Activated CD8-positive, alpha-beta memory T cell treated with anti-CD3 and anti-CD28 coated beads, Interleukin-2, amount 50 U/mL, for 48 hours (primary cell): ENCODE results near the gene ABLIM1.

ENCODE experiments used
- DNase-seq: peaks from one replicate; pipeline ENCODE4 v3.0.0-alpha.2; 2020

Gene ABLIM1

DNA sequence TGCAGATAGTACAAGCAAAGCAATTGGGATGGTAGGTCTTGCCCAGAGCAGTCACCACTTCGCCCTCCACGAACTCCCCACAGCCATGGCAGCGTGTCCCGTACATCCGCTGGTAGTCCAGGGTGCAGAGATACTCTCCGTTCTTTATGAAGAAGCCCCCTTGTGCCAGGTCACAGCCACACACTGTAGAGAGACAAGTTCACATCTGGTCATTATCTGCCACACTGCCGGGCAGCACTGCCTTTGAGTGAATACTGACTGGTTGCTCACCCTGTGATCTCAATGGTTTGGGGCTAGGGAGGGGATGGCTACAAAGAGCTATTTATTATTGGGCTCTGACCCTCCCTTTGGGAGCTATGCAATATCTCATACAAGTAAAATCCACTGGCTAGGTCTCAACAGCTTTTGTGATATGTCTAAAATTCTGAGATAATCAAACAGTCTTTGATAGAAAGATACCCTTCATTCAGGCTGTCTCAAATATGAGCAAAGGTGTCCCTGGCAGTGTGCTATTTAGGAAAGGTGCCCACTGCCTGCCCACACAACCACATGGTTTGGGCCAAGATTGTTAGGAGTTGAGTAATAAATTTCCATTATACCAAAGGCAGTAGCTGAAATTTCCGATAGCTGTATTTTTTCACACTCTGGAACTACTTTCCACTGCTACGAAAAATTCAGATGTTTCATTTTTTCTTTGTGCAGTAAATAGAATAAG lies 82.5 kb downstream of the ABLIM1 start:
- no peak for DNase-seq

DNA sequence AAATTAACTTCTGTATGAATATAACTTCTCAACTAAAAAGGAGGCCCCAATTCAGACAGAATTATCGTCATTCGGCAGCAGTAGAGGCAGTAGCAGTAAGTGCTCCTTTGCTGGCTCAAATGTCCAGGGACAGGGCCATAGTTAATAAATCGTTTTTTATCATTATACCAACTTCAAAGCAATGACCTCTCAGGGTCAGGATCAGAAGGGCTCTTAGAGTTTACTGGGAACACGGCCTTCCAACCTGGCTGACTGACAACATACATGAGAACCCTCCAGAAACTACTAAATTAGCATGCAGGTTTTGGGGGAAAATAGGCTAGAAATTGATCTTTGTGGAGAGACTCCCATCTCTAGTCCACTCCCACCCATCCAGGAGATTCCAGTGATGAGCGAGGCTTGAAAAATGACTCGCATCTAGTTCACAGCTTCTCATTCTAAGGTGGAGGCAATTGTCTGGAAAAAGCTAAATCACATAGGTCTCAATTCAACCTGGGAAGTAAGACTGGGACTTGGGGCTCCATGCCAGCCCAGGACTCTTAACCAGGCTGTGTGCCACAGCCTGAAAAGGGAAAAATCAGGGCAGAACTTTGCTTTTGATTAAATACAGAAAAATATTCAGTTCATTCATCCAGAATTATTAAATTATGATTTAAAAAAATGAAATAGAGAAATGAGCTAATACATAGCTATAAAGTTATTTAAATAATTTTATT lies 84.6 kb downstream of the ABLIM1 start:
- DNase-seq = no peak

DNA sequence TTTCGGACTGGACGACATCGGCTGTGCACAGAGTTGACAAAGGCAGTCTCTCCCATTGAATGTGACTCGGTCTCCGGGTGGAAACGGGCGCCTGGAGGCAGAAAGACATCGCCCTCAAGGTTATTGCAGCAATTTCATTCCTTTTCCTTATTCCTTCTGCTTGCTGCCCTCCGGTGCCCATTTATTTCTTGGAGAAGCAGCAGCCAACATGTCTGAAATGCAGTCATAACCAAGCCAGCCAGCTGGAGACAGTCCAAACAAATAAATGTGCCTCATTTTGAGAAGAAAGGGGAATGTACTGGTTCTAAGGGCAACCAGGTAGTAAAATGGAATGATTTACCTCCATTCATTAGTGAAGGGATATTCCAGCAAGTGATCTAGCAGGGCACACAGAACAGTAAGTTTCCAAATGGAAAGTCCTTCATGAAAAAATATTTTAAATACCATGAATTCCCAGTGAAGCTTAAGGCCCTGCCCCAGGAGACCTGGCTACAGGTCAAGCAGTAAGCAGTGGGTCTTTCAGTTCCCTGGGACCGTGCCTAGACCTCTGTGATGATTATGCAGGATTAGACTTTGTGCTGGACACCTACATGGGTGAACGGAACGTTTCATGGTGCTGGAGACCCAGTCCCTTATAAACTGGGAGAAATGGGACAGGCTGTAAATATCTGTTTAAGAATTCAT lies 86.6 kb downstream of the ABLIM1 start:
- DNase-seq = no peak

DNA sequence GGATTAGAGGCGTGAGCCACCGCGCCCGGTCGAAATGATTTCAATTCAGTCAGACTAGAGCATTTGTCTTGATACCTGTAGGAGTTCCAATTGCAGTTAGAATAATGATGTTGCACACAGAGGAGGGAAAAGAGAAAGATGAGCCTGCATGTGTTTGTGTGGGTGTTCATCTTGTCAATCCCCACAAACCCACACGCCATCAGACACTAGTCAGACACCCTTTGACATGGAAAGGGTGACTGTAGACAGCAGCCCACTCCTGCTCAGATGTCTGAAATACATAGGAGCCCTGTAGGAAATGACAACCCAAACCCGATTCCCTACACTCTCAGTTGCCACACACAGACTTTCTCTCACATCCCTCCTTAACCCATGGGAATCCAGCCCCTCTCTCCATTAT lies 92.0 kb downstream of the ABLIM1 start:
- DNase-seq = no peak

- no peak for DNase-seq
These were observed 93.0 kb downstream of the ABLIM1 start for GRCh38 chr10:114565066-114565465.

DNA sequence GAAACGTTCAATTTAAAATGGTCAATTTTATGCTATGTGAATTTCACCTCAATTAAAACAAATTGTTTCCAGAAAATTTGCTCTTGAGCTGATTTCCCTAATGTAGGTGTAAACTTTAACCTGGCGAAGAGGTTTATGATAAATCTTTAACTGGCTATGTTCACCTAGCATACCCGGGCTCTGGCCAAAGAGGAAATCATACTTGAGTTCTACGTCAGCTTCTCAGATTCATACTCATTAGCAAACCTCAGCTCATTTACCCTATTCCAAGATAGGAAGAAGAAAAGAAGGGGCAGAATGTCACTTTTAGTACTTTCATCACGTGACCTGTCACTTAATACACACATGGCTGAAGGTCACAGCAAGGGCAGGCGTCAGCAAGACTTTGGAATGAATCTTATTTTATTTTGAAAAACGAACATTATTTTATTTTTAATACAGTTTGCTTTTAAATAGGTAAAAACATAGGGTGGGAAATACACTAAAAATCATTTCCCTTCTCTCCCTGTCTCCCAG lies 97.0 kb downstream of the ABLIM1 start:
- DNase-seq = no peak

- DNase-seq = no peak
These were observed 97.9 kb downstream of the ABLIM1 start for GRCh38 chr10:114560144-114560543.

GRCh38 chr10:114559636-114560035 lies 98.4 kb downstream of the ABLIM1 start:
- no peak for DNase-seq

DNA sequence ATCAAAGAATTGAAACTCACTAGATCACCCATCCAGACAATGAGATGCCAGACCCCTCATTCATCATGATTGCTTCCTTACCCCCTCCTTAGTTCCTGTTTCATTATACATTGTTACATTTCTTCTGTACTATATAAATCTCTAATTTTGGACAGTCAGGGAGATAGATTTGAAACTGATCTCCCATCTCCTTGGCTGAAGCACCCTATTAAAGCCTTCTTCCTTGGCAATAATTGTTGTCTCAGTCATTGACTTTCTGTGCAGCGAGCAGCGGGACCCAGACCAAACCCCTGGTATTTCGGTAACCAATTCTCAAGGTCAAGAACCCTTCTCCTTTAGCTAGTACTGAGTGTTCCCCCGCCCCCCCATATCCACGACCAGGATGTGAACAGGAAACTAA lies 100.2 kb downstream of the ABLIM1 start:
- no peak for DNase-seq

DNA sequence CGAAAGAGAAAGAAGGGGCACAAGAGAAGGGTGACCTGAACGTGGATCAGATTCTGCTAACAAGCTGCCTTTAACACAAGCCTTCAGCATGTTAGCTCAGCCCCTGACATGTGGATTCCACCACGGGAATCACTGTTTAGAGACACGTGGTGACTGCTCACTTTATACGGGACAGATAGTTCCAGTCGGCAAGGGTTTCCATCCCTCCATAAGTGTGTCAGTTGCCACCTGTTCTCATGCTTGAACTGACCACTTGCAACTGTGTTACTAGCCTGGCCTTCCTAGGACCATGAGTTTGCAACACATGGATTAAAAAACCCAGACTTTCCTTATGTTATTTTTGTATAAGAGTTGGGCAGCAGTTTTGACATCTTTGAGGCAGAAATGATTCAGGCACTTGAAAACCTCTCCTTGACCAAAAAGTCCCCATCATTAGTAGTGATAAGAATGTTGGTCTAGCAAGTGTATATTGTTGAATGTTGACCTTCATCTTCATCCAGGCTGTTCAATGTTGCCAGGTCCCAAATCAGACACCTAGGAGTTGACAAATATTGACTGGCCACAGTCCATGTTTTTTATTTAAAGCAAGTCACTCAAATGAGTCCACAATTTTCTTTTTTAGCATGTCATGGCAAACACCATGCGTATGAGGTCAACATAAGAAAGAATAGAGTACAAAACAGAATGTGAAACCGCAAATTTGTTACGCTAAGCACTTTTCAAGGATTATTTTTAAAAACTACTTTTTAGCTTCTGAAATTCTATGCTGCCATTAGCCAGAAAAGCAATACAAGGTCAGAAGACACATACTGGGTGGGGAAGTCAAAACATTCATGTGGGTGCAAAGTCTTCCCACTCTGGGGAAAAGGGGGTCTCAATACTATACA lies 101.6 kb downstream of the ABLIM1 start:
- DNase-seq = no peak

GRCh38 chr10:114553436-114553835 lies 104.6 kb downstream of the ABLIM1 start:
- no peak for DNase-seq

- DNase-seq = no peak
These were observed 106.0 kb downstream of the ABLIM1 start for GRCh38 chr10:114552050-114552449.

- DNase-seq = no peak
These were observed 106.5 kb downstream of the ABLIM1 start for GRCh38 chr10:114551636-114551972.

GRCh38 chr10:114550756-114551635 lies 107.1 kb downstream of the ABLIM1 start:
- DNase-seq = no peak

GRCh38 chr10:114548662-114549061 lies 109.4 kb downstream of the ABLIM1 start:
- no peak for DNase-seq

GRCh38 chr10:114547514-114547913 lies 110.6 kb downstream of the ABLIM1 start:
- DNase-seq = no peak

DNA sequence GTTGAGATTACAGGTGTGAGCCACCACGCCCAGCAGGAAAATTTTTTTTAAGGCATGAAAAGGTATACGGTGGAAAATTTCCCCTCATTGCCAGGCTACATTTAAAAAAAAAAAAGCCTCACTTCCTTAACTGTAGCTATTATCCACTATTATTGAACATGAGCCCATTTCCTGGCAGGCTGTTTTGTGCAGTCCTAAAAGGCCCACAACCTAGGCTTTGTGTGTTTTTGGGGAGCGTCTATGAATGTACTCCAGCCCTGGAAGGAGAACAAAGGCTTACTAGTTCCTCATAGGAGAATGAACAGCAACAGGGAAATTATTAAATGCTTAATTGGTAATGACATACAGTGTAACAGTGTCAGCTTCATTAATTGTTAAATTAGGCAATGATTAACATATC lies 111.0 kb downstream of the ABLIM1 start:
- no peak for DNase-seq

- DNase-seq = no peak
These were observed 112.3 kb downstream of the ABLIM1 start for GRCh38 chr10:114545819-114546218.

DNA sequence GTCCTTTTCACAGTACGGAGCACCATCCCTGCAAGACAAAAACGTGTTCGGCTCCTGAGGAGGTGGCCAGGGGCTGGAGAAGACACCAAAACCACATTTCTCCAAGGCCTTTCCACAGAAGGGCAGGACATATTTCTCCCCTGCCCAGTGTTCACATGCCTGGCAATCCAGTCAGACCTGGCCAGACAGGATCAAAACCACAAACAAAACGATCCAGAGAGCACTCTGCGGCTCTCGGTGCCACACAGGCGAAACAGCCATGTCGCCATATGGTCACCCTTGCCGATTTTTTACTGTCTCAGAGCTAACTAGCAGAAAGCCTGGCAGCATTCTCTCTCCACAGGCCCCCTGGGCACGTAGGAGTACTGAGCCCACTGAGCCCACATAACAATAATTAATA lies 113.0 kb downstream of the ABLIM1 start:
- no peak for DNase-seq

GRCh38 chr10:114544045-114544659 lies 113.9 kb downstream of the ABLIM1 start:
- DNase-seq = peak; percentile 79

- DNase-seq = no peak
These were observed 114.6 kb downstream of the ABLIM1 start for GRCh38 chr10:114543456-114543855.
